ENCODE measurements around the gene CCL24.

DNA sequence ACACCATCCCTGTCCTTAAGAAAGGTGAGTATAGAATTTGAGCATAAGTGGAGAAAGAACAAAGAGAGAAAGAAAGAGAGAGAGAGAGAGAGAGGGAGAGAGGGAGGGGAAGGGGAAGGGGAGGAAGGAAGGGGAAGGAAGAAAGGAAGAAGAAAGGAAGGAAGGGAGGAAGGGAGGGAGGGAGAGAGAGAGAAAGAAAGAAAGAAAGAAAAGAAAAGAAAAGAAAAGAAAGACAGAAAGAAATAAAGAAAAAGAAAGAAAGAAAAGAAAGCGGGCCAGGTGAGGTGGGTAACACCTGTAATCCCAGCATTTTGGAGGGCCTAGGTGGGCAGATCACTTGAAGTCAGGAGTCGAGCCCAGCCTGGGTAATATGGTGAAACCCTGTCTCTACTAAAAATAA lies 19.9 kb downstream of the CCL24 start:
- no peak for TF ChIP-seq POLR2A (IDR thresholded peaks at IDR 0.05)
- TF ChIP-seq CTCF (IDR thresholded peaks at IDR 0.05 in 8 of 11, conservative IDR thresholded peaks at IDR 0.05 in 3 of 11) = no peak
- TF ChIP-seq POLR2AphosphoS5 (IDR thresholded peaks at IDR 0.05) = no peak

Measured in spleen (tissue), 7 donors.